NCI-H2227 treated with DMSO at 0.1 percent for 48 hours (cell line): Measurements from ENCODE around the gene CCR6.

Source experiments
- DNase-seq: peaks from one replicate; lab custom pipeline; 2025; lab: John Stamatoyannopoulos, UW

The CCR6 gene

DNA sequence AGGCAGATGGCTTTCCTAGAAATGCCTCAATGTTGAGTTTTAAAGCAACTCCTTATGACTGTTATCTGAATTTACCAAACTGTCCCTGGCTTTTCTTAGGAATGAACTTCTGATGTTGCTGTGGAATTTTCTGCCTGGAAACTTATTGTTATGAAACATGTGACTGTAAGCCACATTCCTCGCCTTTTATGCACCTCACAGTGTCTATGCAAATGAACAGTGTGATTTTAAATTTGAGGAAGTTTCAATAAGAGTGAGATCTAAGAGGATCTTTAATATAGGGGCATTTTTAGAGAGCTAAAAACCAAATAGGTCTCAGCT is 2.4 kb upstream of the CCR6 start:
- no peak for DNase-seq

- DNase-seq: no peak
These were observed 1.5 kb upstream of the CCR6 start for GRCh38 chr6:167121335-167121841.

GRCh38 chr6:167122041-167122826 is 662 bp upstream of the CCR6 start:
- DNase-seq: no peak

- no peak for DNase-seq
These were observed 1.9 kb downstream of the CCR6 start for GRCh38 chr6:167124753-167125152.

- no peak for DNase-seq
These were observed 2.5 kb downstream of the CCR6 start for GRCh38 chr6:167125410-167125809.

DNA sequence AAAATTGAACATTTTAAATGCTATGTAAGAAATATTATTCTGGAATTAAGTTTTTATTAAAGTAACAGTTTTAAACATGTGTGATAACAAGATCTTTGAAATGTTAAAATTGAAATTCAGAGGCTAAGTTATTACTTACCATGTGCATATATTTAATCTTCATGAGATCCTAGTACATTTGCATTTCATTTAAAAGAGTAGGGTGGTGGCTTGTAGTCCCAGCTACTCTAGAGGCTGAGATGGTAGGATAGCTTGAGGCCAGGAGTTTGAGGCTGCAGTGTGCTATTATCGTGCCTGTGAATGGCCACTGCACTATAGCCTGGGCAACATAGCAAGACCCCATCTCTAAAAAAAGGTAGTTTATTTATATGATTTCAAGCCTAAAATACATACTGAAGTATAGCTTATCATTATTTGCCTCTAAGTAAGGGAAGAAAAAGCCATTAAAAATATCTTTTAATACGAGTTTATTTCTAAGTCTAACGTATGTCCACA is 3.0 kb downstream of the CCR6 start:
- no peak for DNase-seq

GRCh38 chr6:167127785-167128531 is 5.1 kb downstream of the CCR6 start:
- no peak for DNase-seq

DNA sequence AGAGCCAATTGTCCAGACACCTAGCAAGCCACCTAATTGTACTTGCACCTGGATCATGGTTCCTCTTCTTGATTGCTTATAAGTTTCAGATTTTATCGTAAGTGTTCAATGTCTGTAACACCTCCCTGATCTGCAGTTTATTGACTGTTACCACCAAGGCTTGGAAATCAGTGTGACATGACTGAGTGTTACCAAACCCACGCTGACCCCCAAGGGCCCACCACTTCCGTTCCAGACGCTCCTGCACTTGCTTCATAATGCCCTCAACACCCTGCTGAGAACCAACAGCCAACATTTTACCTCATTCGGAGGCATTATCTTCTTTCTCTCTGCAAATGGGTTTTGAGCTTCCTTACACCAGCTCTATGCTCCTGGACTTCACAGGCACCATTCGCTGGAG is 6.3 kb downstream of the CCR6 start:
- DNase-seq: no peak

- DNase-seq: no peak
These were observed 6.7 kb downstream of the CCR6 start for GRCh38 chr6:167129562-167129961.

DNA sequence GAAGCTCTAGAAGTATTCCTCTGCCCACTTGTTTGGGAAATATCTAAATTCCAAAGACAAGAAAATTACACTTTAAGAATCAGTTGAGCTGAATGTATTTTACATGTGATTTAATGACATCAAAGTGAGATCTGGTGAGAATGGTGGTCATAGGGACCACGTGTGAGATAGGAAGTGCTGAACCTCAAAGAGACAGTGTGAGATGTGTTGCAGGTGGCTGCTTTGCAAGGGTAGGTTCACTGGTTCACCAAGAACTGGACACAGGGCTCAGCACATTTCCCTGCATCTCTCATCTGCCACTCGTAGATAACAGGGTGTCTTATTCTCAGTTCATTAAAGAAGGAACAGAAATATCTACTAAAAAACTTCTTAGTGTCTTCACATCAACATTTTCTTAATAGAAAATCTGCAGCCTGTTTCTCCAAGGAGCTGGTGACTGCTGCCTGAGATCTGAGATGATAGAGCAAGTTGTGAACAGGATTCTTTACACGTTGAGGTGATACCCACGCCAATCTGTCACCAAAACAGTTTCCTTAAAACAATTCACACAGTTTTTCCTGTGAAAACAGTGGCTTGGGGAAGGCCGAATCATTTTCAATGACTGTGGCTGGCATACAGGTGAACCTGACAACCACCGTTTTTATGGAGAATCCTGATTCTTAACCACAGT is 7.2 kb downstream of the CCR6 start:
- DNase-seq: no peak

GRCh38 chr6:167130712-167131684 is 8.1 kb downstream of the CCR6 start:
- DNase-seq: no peak

GRCh38 chr6:167134448-167135328 is 11.8 kb downstream of the CCR6 start:
- DNase-seq: no peak

- DNase-seq: no peak
These were observed 13.5 kb downstream of the CCR6 start for GRCh38 chr6:167136376-167136775.

GRCh38 chr6:167137081-167137480 is 14.2 kb downstream of the CCR6 start:
- no peak for DNase-seq

- no peak for DNase-seq
These were observed 15.0 kb downstream of the CCR6 start for GRCh38 chr6:167137881-167138280.

DNA sequence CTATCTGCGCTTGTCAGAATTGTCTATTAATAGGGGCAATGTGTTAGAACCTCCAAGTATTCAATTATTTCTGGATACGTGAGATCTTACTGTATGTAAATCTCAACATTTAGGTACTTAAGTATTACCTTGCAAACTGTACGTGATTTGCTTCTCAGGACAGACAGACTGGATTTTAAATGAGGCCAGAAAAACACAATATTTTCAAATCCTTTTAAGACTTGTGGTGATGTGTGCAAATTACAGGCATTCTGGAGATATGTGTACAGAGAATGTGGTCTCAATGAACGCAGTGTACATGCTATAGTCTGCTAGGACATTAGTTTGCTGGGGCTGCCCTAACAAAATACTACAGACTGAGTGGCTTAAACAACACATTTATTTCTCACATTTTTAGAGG is 16.9 kb downstream of the CCR6 start:
- DNase-seq: no peak

DNA sequence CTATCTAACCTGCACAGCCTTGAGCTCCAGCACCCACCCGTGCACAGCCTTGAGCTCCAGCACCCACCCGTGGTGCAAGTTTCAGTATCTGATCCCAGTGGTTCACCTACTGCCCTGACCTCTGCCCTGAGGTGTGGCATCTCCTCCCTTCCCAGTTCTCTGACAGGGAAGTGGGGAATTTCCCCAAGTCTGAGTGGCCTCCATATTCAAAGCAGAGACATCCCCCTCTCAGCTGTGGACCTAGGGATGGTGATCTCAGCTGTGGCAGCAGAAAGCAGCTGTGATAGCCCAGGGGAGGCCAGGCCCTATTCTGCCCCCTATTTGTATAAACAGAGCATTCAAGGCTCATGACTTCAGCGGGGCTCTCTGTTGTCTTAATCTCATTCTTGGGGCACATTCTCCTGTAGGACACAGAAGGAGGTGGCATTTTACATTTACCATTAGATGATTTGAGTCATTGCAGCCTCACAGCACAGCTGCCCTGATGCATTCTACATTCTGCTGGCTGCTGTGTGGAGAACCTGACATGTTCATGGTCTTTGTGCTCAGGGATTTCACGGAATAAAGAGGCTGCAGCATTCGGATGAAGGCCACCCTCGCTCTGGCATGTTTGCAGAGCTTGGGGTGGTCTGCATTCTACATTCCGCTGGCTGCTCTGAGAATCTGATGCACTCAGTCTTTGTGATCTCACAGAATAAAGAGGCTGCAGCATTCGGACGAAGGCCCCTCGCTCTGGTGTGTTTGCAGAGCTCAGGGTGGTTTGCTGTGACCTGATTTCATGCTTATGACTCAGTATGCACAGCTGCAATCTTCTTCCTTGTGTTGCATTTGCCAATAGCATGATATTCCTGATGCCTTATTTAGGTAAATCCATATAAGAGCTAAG is 17.9 kb downstream of the CCR6 start:
- DNase-seq: no peak

DNA sequence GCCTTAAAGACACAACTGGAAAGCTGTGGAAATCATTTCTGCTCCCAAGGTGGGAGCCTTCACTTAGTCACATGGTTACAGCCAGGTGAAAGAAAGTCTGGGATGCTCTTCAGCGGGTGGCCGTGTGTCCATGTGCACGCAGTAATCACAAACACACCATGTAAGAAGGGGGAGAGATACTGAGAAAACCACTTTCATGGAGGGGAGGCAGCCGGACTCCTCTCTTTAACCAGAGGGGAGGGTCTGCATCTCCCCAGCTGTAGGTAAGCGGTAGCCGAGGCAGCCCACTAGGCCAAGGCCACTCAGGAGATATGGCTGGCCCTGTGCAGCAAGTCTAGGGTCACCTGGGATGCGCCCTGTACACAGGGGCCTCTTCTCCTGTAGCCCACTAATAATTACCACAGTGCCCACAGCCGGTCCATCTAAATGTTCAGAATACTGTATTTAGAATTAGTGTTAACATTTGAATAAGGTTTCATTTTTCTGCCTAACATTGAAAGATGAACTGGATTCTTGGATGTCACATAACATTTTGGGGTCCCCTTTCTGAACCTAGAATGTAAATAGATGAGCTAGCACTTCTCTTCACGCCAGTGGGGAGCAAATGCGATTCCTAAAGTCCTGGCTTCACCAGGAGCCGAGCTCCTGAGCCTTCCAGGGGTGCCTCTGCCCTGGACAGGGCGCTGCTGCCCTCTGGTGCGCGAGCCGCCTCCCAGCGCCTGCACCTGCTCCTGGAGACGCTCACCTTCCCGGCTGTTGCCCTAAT is 19.0 kb downstream of the CCR6 start:
- DNase-seq: no peak

DNA sequence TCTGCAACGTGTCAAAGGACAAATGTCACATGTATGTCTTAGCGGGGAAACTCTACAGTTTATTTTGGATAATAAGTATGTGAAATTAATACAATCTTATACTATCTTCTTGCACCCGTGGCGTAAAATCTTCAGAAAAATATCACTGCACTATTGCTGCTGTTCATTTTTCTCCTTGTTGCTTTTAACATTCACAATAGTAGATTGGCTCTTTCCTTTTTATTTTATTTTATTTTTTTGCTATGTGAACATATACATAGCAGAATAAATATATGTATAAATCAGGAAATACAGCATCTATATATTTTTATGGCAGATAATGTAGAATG is 19.5 kb downstream of the CCR6 start:
- DNase-seq: no peak
